Body of pancreas (tissue), 4 donors: ENCODE measurements around the gene CPEB2.

Source experiments
- CTCF ChIP-seq, 7 experiments: fragments of 450-650 bp in 4 of 7; fragments of 200-600 bp in 3 of 7; sonication (generic) in 3 of 7; IDR thresholded peaks; one replicate each; pipeline ENCODE4 v1.5.1; 2016 to 2019; ENCODE audit warnings: antibody characterized with exemption in 7 of 7
- POLR2A ChIP-seq, 3 donors: fragments of 450-650 bp; IDR thresholded peaks; one replicate each; pipeline ENCODE4 v1.6.1; 2016; ENCODE audit warnings: antibody characterized with exemption in 3 of 3, mild to moderate bottlenecking in 2 of 3

- TF ChIP-seq POLR2A (IDR thresholded peaks at IDR 0.05) (no peak), CTCF (IDR thresholded peaks at IDR 0.05) (no peak)
These were observed 32.9 kb downstream of the CPEB2 start for GRCh38 chr4:15035159-15035558.
